NB4 (cell line): ENCODE results near the gene ARAP3.

Experiments
- DNase-seq: peaks from one replicate; pipeline ENCODE4 v3.0.0; 2010; ENCODE audit warnings: low read depth
- H3K4me3 ChIP-seq: one replicate; pipeline ENCODE4 v1.5.1; 2011; ENCODE audit warnings: mild to moderate bottlenecking, low read depth, low read length, moderate library complexity
- CTCF ChIP-seq: IDR thresholded peaks from one replicate; pipeline ENCODE4 v1.5.1; 2012; ENCODE audit warnings: low read depth, low read length
- MAX ChIP-seq: IDR thresholded peaks from 2 replicates; pipeline ENCODE4 v1.6.1; 2011; ENCODE audit warnings: low read depth, low read length
- MYC ChIP-seq: IDR thresholded peaks from 2 replicates; pipeline ENCODE4 v1.6.1; 2011; ENCODE audit warnings: low read depth, low read length
- POLR2A ChIP-seq: IDR thresholded peaks from 2 replicates; pipeline ENCODE4 v1.6.1; 2011; ENCODE audit warnings: mild to moderate bottlenecking; ENCODE audit not compliant: insufficient read length; ENCODE audit errors: extremely low read depth

ARAP3 gene

GRCh38 chr5:141628175-141628788 is 53.7 kb downstream of the ARAP3 start:
- DNase-seq = no peak
- no peak for TF ChIP-seq MYC
- no peak for TF ChIP-seq CTCF
- no peak overlapping the region for H3K4me3 ChIP-seq

GRCh38 chr5:141623611-141624010 is 58.4 kb downstream of the ARAP3 start:
- no peak overlapping the region for H3K4me3 ChIP-seq
- TF ChIP-seq CTCF = no peak
- no peak for TF ChIP-seq POLR2A
- no peak for TF ChIP-seq MAX
- TF ChIP-seq MYC = no peak
- DNase-seq = no peak

- TF ChIP-seq MYC (no peak), MAX (no peak), POLR2A (no peak), CTCF (no peak)
- H3K4me3 ChIP-seq = no peak overlapping the region
- peak; percentile 53 for DNase-seq
These were observed 58.8 kb downstream of the ARAP3 start for GRCh38 chr5:141623186-141623585.

GRCh38 chr5:141618804-141619554 is 63.1 kb downstream of the ARAP3 start, which contains the start of gene DIAPH1:
TSS of gene DIAPH1 (minus strand) at chr5:141619000. CDS start at chr5:141618914, 86 bp downstream.
- peak; percentile 98 for DNase-seq
- peak within 1 kb of the TSS; percentile 96 for H3K4me3 ChIP-seq
- TF ChIP-seq MAX (peak; percentile 98), POLR2A (peak; percentile 80), CTCF (peak; percentile 76), MYC (peak; percentile 99)

- peak; percentile 67 for DNase-seq
- peak overlapping the region; percentile 96 for H3K4me3 ChIP-seq
- TF ChIP-seq MAX (no peak), CTCF (no peak), MYC (no peak), POLR2A (no peak)
These were observed 63.8 kb downstream of the ARAP3 start for GRCh38 chr5:141618030-141618803.
